Daoy (cell line): ENCODE results near the gene ZNF19. TPM values are rescaled to one million over a fixed set of nuclear protein-coding genes. Genes with fewer than 3 reads are reported as not detected.

Experiments used
- DNase-seq: peaks from one replicate; pipeline ENCODE4 v3.0.0-alpha.2; 2015; ENCODE audit warnings: low read depth
- total RNA-seq: library from RNA; depleted of rRNA; stranded (reverse); fragments of >200 nt; shearing (Covaris generic); gene quantifications from 2 replicates; pipeline ENCODE4 v1.2.3, GENCODE V29; 2014

Gene ZNF19
- total RNA-seq, 1 experiment from 2014 or later: 2.1 TPM

GRCh38 chr16:71490361-71490760 lies 1.2 kb upstream of the ZNF19 start:
- no peak for DNase-seq

DNA sequence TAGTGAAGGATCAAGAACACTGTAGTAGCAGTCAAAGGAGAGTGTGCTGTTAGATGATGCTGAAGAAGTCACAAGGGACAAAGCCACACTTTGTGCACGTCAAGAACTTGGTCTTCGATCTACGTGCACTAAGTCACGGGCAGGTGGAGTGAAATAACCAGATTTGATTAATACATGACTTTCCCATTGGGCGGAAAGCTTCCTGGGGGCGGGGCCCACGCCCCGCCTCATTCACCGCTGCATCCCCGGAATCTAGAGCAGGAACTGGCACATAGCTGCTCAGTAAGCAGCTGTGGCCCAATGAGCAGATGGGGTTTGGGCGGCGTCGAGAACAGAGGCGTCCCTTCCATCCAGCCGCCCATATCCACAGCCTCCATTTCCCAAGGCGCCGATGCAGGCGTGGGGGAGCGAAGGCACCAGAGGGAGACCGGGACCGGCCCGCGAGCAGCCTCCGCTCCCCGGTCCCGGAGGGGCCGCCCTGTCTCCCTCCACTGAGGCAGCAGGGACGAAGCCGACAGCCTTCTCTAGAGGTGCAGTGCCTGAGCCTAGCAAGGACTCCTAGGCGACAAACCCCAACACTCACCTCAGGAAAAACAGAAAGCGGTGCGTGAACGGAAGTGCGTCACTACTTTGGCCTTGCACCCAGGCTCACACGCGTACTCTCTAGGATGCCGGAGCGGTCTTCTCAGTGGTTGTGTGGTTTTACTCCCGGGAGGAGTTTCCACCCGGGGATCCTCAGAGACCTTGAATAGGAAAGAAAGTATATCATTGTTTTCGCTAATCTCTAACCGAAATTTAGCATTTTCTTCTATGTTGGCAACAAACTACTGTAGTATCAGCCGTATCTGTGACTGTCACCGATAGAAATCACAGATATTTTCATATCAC lies 4.9 kb downstream of the ZNF19 start:
- peak; percentile 89 for DNase-seq

GRCh38 chr16:71482569-71482968 lies 6.6 kb downstream of the ZNF19 start:
- DNase-seq: no peak

DNA sequence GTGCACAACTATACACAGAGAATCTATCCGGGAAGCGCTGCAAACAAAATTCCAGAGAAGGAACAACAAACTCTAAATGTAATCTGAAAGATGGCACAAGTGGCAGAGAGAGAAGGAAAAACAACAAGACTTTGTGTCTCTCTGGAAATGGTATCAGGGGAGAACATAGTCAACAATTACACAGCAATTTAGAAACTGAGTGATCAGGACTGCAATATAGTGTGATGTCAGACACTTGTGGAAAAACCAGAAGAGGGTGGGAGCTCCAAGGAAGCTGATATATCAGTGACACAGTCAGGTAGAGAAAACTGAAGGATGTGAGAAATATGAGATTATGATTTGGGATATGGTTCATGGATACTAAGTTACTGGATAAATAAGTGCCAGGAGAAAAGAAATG lies 8.2 kb downstream of the ZNF19 start:
- DNase-seq: no peak

GRCh38 chr16:71479420-71479819 lies 9.7 kb downstream of the ZNF19 start:
- peak; percentile 18 for DNase-seq

- no peak for DNase-seq
These were observed 12.5 kb downstream of the ZNF19 start for GRCh38 chr16:71476457-71477124.

GRCh38 chr16:71474864-71475263 lies 14.3 kb downstream of the ZNF19 start:
- peak; percentile 77 for DNase-seq

DNA sequence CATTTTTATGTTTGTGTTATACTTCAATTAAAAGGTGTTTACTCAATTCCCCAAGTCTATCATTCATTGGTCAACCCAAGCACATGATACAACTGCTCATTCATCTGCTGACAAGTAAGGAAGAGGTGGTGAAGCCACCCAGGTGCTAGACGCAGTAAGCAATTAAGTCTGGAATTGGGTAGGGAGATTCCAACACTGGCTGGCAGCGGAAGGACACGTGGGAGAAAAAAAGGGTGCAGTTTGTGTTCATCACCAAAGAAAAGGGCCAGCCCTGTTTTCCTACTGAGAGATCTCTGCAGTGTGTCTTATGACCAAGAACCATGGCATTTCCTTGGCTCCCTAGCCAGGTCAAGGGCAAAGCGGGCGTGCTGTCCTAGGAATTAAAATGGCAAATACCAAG lies 15.2 kb downstream of the ZNF19 start:
- DNase-seq: peak; percentile 11

GRCh38 chr16:71472931-71473330 lies 16.2 kb downstream of the ZNF19 start:
- no peak for DNase-seq

GRCh38 chr16:71472051-71472450 lies 17.1 kb downstream of the ZNF19 start:
- no peak for DNase-seq

- peak; percentile 8 for DNase-seq
These were observed 21.3 kb downstream of the ZNF19 start for GRCh38 chr16:71467810-71468209.

DNA sequence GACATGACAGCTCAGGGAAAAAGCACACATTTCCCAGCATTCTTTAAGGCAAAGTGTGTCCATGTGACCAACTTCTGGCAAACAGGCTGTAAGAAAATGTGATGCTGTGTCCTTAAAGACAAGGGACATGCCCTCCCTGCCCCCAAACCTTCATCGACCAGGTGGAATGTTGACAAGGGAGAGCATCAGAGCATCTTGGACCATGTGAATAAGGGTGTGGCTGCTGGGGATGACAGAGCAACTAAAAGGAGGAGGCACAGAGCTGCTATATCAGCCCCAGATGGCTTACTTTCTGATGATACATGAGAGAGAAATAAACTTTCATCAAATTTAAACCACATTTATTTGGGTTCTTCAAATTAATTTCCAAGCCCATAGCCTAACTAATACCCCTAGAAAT lies 24.9 kb downstream of the ZNF19 start:
- DNase-seq: no peak

- peak; percentile 79 for DNase-seq
These were observed 27.2 kb downstream of the ZNF19 start, which contains the start of gene ZNF23 for GRCh38 chr16:71461686-71462648. ZNF23 (minus strand) TSS chr16:71462247; CDS start chr16:71456796, 5,451 bp downstream.

DNA sequence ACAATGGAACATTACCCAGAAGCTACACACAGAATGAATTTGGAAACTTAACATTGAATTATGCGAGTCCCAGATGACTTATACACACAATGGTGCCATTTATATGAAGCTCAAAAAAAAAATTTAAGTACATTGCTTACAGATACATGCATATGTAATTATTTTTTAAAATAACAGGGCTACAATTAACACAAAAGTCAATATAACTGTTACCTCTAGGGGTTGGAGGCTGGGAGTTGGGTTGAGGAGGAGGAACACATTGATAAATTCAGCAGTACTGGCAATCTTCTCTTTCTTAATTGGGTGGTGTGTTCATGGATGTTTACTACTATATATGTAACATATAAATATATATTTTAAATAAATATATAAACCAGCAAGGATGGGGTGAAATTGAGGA lies 28.2 kb downstream of the ZNF19 start:
- no peak for DNase-seq

- peak; percentile 31 for DNase-seq
These were observed 28.9 kb downstream of the ZNF19 start for GRCh38 chr16:71460236-71460635.

DNA sequence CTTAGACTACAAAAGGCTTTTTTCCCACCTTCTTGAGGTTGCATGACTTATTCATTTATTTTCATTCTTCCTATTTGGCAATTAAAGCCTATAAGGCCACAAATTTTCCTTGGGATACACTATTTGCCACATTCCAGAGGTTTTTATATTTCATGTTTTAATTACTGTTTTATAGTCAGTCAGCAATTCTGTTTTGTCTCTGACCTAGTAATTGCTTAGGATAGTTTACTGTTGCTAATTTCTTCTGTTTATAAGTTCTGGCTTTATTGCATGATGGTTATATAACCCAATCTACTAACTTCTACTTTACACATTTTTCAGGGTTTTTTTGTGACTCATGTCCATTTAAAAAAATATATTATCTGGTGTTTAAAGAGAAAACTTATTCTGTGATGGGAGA lies 29.6 kb downstream of the ZNF19 start:
- no peak for DNase-seq

- no peak for DNase-seq
These were observed 32.3 kb downstream of the ZNF19 start for GRCh38 chr16:71456801-71457200.

- DNase-seq: no peak
These were observed 36.1 kb downstream of the ZNF19 start for GRCh38 chr16:71453036-71453435.

- no peak for DNase-seq
These were observed 40.1 kb downstream of the ZNF19 start for GRCh38 chr16:71449020-71449419.

DNA sequence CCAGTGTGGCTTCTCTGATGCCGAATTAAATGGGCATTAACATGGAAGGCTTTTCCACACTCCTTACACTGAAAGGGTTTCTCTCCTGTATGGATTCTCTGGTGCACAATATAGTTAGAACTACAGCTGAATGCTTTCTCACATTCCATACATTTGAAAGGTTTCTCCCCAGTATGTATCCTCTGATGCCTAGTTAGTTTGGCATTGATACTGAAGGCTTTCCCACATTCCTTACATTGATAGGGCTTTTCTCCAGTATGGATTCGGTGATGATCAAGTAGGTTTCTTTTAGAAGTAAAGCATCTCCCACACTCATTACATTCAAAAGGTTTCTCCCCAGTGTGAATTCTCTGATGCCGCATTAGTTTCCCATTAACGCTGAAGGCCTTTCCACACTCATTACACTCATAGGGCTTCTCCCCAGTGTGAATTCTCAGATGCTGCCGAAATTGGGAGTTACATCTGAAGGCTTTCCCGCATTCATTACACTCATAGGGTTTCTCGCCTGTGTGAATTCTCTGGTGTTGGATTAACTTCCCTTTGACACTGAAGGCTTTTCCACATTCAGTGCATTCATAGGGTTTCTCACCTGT lies 40.8 kb downstream of the ZNF19 start:
- DNase-seq: no peak

DNA sequence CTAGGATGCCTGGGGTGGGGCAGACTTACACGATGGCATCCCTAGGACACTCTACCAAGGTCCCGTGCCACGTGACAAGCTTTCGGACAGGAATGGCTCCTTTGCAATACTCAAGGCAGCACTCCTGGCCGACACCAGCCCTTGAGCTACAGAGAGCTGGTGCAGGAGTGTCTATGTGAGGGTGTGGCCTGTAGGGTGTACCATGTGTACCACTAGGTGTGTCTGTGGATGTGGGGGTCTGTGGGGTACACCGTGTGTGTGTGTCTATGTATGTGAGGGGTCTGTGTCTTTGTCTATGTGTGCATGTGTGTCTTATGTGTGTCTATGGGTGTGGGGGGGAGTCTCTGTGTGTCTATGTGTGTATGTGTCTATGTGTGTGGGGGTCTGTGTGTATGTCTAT lies 45.4 kb downstream of the ZNF19 start:
- no peak for DNase-seq

GRCh38 chr16:71442051-71442440 lies 47.1 kb downstream of the ZNF19 start, which contains the start of gene TLE7:
TLE7 (minus strand) TSS chr16:71442054; CDS start chr16:71433324, 8,730 bp downstream.
- DNase-seq: no peak
